Caco-2 (cell line): Measurements from ENCODE around the gene PCDH19. TPM values are rescaled to one million over a fixed set of nuclear protein-coding genes. Genes with fewer than 3 reads are reported as not detected.

Experiments used
- BruUV-seq: library from RNA; stranded (reverse); fragments of 400-500 nt; replicated peaks from 2 replicates; lab custom pipeline; 2021; lab: Mats Ljungman, UMichigan
- CTCF ChIA-PET: fragments of 300-600 bp; sonication (Branson Sonifier 250); formaldehyde crosslinking; loops from one replicate; lab custom pipeline; 2022; ENCODE audit warnings: antibody characterized with exemption; lab: Charles Lee
- POLR2A ChIA-PET: fragments of 300-600 bp; sonication (Branson Sonifier 250); formaldehyde crosslinking; loops from one replicate; lab custom pipeline; 2022; ENCODE audit warnings: antibody characterized with exemption; lab: Charles Lee
- DNase-seq, 2 experiments: peaks; one replicate each; pipeline versions ENCODE4 v3.0.0 to v3.0.0-alpha.2; 2020 to 2022
- H3K27me3 ChIP-seq: replicated peaks from 2 replicates; pipeline ENCODE4 v1.6.0; 2011; ENCODE audit warnings: low read length; ENCODE audit not compliant: control insufficient read depth, insufficient read depth
- H3K36me3 ChIP-seq: 2 replicates; pipeline ENCODE4 v1.5.1; 2011; ENCODE audit warnings: low read length; ENCODE audit not compliant: control insufficient read depth, insufficient read depth
- H3K4me1 ChIP-seq: fragments of 250-450 bp; sonication (Bioruptor Pico); 2 replicates; pipeline ENCODE4 v1.5.1; 2020; ENCODE audit warnings: mild to moderate bottlenecking
- H3K4me3 ChIP-seq: 2 replicates; pipeline ENCODE4 v1.5.1; 2011; ENCODE audit warnings: low read depth, mild to moderate bottlenecking, control low read depth, low read length
- H3K9me3 ChIP-seq: fragments of 250-450 bp; sonication (Bioruptor Pico); 2 replicates; pipeline ENCODE4 v1.5.1; 2020; ENCODE audit warnings: mild to moderate bottlenecking, moderate library complexity
- H3K27ac Mint-ChIP-seq: one replicate; pipeline ENCODE4 v1.8.0; 2022; ENCODE audit warnings: mixed read lengths; ENCODE audit not compliant: unreplicated experiment
- H3K27me3 Mint-ChIP-seq: one replicate; pipeline ENCODE4 v1.8.0; 2022; ENCODE audit warnings: mixed read lengths; ENCODE audit not compliant: insufficient read depth, unreplicated experiment
- H3K36me3 Mint-ChIP-seq: one replicate; pipeline ENCODE4 v1.8.0; 2022; ENCODE audit warnings: mild to moderate bottlenecking, mixed read lengths; ENCODE audit not compliant: insufficient read depth, unreplicated experiment
- H3K4me1 Mint-ChIP-seq: one replicate; pipeline ENCODE4 v1.8.0; 2022; ENCODE audit warnings: low read depth, mixed read lengths; ENCODE audit not compliant: unreplicated experiment
- H3K4me3 Mint-ChIP-seq: one replicate; pipeline ENCODE4 v1.8.0; 2022; ENCODE audit warnings: mild to moderate bottlenecking, moderate library complexity, mixed read lengths; ENCODE audit not compliant: unreplicated experiment
- H3K9me3 Mint-ChIP-seq: one replicate; pipeline ENCODE4 v1.8.0; 2022; ENCODE audit warnings: mixed read lengths; ENCODE audit not compliant: unreplicated experiment
- intact Hi-C: fragments of 100-400 bp; cut with micrococcal nuclease; formaldehyde crosslinking; loops from one replicate; pipeline ENCODE4 v1.10.0; 2022; ENCODE audit not compliant: unreplicated experiment
- total RNA-seq: library from RNA; stranded (reverse); gene quantifications from 2 replicates; pipeline ENCODE4 v1.2.3, GENCODE V29; 2022
- TF ChIP-seq, protein P1 (sequence below), 2 experiments: fragments of 200-600 bp in 1 of 2; IDR thresholded peaks; 1 replicate in 1 of 2; 2 replicates in 1 of 2; pipeline versions ENCODE4 v1.5.1 to v1.8.0; 2011 to 2022; ENCODE audit warnings: antibody characterized with exemption in 1 of 2, control low read depth in 1 of 2, inconsistent platforms in 1 of 2, low read depth in 1 of 2, low read length in 1 of 2, mild to moderate bottlenecking in 1 of 2, moderate library complexity in 1 of 2; ENCODE audit not compliant: insufficient read depth in 1 of 2, severe bottlenecking in 1 of 2, unreplicated experiment in 1 of 2

The PCDH19 gene
- total RNA-seq, 1 experiment from 2014 or later: 0.11 TPM

DNA sequence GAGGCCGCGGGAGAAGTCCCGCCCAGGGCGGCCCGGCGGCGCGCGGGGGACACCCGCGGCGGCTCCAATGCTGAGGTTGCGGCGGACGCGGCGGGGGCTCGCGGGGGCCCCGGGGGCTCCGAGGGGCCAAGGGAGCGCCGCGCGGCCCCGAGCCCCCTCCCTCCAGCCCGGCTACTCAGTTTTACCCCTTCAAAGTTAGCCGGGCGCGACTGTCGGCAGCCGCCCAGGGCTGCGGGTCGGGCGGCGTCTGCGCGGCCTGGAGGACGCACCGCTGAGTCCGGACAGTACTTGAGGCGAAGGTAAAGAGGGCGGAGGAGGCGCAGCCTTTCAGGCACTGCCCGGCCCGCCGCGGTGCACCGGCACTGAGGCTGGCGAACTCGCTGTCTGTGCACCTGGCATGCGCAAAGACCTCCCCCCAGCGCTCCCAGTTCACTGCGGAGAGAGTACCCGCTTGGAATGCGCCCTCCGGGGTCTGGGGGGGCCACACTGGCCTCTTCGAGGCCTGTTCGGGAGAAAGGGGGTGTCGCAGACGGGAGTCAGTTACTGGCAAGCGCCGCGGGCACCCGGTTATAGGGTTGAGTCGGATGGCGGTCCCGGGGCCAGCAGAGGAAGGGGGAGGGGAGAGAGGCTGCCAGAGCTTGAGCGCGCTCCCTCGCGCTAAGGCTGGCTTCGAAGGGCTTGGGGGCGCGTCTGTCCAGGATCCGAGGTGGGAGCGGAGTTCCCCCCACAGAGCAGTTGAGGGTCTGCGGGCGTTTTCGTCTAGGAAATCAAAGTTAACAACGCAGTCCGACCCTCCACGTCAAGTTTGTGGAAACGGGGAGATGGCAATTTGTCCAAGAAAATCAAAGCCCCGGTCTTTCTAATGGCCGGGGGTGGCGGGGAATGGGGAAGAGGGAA is 1.1 kb downstream of the PCDH19 start:
- H3K36me3 Mint-ChIP-seq: no peaks in the 10 kb centered on the region

DNA sequence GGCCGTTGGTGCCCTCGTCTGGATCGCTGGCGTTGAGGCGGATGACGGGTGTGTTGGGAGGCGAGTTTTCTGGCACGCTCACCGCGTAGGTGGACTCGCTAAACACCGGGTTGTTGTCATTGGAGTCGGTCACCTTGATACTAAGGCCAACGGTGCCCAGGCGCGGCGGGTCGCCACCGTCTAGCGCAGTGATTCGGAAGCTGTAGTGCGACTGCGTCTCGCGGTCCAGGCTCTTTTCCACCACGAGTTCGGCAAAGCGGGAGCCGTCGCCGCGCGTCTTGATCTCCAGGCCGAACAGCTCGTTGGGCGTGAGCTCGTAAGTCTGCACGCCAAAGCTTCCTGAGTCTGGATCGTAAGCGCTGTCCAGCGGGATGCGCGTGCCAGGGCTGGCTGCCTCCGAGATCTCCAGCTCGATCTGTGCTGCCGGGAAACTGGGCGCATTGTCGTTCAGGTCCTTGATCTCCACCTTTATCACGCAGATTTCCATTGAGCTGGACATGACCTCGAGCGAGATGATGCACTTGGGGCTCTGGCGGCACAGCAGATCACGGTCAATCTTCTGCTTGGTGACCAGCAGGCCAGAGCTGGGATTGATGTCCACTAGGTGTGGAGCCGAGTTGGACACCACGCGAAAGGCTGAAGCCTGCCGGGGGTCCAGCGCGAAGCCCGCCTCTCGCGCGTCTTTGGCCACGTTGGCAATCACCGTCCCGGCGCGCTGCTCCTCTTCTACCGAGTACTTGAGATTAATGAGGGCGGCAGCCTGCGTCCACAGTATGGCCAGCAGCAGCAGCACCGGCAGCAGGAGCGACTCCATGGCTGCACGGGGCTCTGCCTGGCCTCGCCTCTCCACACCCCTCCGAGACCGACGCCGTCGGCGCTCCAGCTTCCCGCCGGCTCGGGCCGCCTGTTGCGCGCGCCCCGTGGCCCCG is 2.0 kb downstream of the PCDH19 start:
- Histone ChIP-seq H3K4me1 (no peaks in the 10 kb centered on the region), H3K36me3 (no peaks in the 10 kb centered on the region), H3K4me3 (no peak overlapping the region), H3K27me3 (no peaks in the 10 kb centered on the region; the same call in 1 of the 2 replicates), H3K9me3 (no peaks in the 10 kb centered on the region)
- Mint-ChIP-seq H3K36me3 (no peaks in the 10 kb centered on the region), H3K9me3 (no peaks in the 10 kb centered on the region), H3K4me3 (no peak overlapping the region), H3K4me1 (peaks cover 3% of the 10 kb centered on the region), H3K27me3 (peaks cover 14% of the 10 kb centered on the region), H3K27ac (no peak overlapping the region)
- intact Hi-C loops: no loop called here
- TF ChIP-seq, protein P1, sequence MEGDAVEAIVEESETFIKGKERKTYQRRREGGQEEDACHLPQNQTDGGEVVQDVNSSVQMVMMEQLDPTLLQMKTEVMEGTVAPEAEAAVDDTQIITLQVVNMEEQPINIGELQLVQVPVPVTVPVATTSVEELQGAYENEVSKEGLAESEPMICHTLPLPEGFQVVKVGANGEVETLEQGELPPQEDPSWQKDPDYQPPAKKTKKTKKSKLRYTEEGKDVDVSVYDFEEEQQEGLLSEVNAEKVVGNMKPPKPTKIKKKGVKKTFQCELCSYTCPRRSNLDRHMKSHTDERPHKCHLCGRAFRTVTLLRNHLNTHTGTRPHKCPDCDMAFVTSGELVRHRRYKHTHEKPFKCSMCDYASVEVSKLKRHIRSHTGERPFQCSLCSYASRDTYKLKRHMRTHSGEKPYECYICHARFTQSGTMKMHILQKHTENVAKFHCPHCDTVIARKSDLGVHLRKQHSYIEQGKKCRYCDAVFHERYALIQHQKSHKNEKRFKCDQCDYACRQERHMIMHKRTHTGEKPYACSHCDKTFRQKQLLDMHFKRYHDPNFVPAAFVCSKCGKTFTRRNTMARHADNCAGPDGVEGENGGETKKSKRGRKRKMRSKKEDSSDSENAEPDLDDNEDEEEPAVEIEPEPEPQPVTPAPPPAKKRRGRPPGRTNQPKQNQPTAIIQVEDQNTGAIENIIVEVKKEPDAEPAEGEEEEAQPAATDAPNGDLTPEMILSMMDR (IDR thresholded peaks at IDR 0.05; ENCODE audit: insufficient read depth in 1 of 2, low read depth in 1 of 2, low read length in 1 of 2, severe bottlenecking in 1 of 2, unreplicated experiment in 1 of 2): no peak
- ChIA-PET POLR2A (no interaction called here), CTCF (interaction anchor here (0.7 kb wide), 1 partner anchor 46 kb away, joined by 4 read pairs; no protein-coding TSS in a partner anchor)
- no TSS peak for BruUV-seq
- no peak for DNase-seq

More for the DNA sequence above, 1.1 kb downstream of the PCDH19 start:
- Mint-ChIP-seq H3K27ac (no peak overlapping the region), H3K4me1 (peaks cover 5% of the 10 kb centered on the region), H3K27me3 (peaks cover 16% of the 10 kb centered on the region), H3K9me3 (no peaks in the 10 kb centered on the region), H3K4me3 (peak overlapping the region; percentile 78)
- Histone ChIP-seq H3K4me1 (no peaks in the 10 kb centered on the region), H3K27me3 (no peaks in the 10 kb centered on the region; the same call in 1 of the 2 replicates), H3K9me3 (no peaks in the 10 kb centered on the region), H3K36me3 (no peaks in the 10 kb centered on the region), H3K4me3 (no peak overlapping the region)
- TF ChIP-seq, protein P1 (IDR thresholded peaks at IDR 0.05; ENCODE audit: insufficient read depth in 1 of 2, low read depth in 1 of 2, low read length in 1 of 2, severe bottlenecking in 1 of 2, unreplicated experiment in 1 of 2): no peak
- no TSS peak for BruUV-seq
- intact Hi-C loops: no loop called here
- POLR2A ChIA-PET: no interaction called here
- no peak for DNase-seq
- CTCF ChIA-PET: no interaction called here

DNA sequence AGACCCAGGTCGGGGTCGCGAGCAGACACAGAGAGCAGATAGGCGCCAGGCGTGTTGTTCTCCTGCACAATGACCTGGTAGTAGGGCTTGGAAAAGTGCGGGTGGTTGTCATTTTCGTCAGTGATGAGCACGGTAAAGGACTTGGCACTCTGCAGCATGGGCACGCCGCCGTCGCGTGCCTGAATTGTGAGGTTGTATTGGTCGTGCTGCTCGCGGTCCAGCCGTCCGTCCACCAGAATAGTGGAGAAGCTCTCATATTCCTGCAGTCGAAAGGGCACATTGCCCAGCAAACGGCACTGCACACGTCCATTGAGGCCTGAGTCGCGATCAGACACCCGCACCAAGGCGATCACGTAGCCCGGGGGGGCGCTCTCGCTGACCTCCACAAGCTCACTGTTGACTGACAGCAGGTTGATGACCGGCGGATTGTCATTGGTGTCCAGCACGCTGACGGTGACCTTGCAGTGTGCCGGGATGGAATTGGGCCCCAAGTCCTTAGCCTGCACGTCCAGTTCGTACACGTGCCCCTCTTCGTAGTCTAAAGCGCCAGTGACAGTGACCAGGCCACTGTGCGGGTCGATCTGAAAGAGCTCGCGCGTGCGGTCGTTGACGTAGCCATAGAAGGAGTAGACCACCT is 2.8 kb downstream of the PCDH19 start:
- no peaks in the 10 kb centered on the region for H3K36me3 Mint-ChIP-seq
- H3K4me1 Mint-ChIP-seq: no peaks in the 10 kb centered on the region
- BruUV-seq: no TSS peak
- no peak for DNase-seq
- H3K4me3 Mint-ChIP-seq: no peak overlapping the region
- CTCF ChIA-PET: no interaction called here
- intact Hi-C loops: no loop called here
- TF ChIP-seq, protein P1 (IDR thresholded peaks at IDR 0.05; ENCODE audit: insufficient read depth in 1 of 2, low read depth in 1 of 2, low read length in 1 of 2, severe bottlenecking in 1 of 2, unreplicated experiment in 1 of 2): no peak
- no peaks in the 10 kb centered on the region; the same call in 1 of the 2 replicates for H3K27me3 ChIP-seq
- POLR2A ChIA-PET: no interaction called here
- H3K9me3 Mint-ChIP-seq: no peaks in the 10 kb centered on the region
- H3K27ac Mint-ChIP-seq: no peak overlapping the region
- no peaks in the 10 kb centered on the region for H3K9me3 ChIP-seq
- H3K4me3 ChIP-seq: no peak overlapping the region
- H3K36me3 ChIP-seq: no peaks in the 10 kb centered on the region
- no peaks in the 10 kb centered on the region for H3K4me1 ChIP-seq
- peaks cover 14% of the 10 kb centered on the region for H3K27me3 Mint-ChIP-seq
